Ovary (tissue), 3 donors: ENCODE data around the gene PAX8.

Experiments
- POLR2A ChIP-seq: fragments of 450-650 bp; IDR thresholded peaks from one replicate; pipeline ENCODE4 v1.6.1; 2017; ENCODE audit warnings: antibody characterized with exemption, mild to moderate bottlenecking, moderate library complexity
- TF ChIP-seq, protein P1 (sequence below), 3 donors: fragments of 450-650 bp in 2 of 3; fragments of 200-600 bp in 1 of 3; IDR thresholded peaks; one replicate each; pipeline versions ENCODE4 v1.5.1 to v1.8.0; 2016 to 2022; ENCODE audit warnings: antibody characterized with exemption in 3 of 3, mild to moderate bottlenecking in 1 of 3
- donor health status: DM: no; HTN: no; CAD: no.

DNA sequence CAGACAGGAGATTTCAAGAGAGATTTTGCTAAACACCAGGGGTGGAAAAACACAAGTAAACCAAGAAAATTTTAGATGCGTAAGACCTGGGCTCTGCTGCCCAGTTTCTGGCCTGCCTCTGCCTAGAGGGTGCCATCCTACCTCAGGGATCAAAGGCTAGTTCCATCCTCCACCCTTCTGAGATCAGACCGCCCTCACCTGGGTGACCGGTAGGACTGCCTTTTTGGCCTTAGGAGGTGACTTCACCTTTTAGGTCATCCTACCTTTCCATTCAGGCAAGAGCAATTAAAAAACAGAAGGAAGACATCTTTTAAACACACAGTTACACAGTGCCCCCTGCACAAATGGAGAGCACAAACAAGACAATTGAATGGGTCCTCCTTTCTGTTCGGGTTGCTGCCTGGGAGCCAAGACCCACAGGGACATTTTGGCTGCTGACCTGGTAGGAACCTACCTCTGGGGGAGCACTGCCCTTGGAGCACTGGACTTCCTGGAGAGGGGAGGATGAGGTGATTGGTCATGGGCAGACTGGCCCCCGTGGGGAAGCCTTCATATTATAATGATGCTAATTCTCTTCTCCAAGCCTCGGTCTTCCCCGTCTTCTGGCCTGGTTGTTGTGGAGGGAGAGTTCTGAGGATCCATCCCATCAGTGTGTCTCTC, 101.9 kb downstream of the PAX8 start:
- TF ChIP-seq, protein P1, sequence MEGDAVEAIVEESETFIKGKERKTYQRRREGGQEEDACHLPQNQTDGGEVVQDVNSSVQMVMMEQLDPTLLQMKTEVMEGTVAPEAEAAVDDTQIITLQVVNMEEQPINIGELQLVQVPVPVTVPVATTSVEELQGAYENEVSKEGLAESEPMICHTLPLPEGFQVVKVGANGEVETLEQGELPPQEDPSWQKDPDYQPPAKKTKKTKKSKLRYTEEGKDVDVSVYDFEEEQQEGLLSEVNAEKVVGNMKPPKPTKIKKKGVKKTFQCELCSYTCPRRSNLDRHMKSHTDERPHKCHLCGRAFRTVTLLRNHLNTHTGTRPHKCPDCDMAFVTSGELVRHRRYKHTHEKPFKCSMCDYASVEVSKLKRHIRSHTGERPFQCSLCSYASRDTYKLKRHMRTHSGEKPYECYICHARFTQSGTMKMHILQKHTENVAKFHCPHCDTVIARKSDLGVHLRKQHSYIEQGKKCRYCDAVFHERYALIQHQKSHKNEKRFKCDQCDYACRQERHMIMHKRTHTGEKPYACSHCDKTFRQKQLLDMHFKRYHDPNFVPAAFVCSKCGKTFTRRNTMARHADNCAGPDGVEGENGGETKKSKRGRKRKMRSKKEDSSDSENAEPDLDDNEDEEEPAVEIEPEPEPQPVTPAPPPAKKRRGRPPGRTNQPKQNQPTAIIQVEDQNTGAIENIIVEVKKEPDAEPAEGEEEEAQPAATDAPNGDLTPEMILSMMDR (IDR thresholded peaks at IDR 0.05): no peak
- no peak for TF ChIP-seq POLR2A
